C4-2B (cell line): ENCODE data around the gene CCNT2.

Experiments
- H3K27ac ChIP-seq: fragments of 450-650 bp; 2 replicates; pipeline ENCODE4 v1.5.1; 2017
- CTCF ChIP-seq: fragments of 450-650 bp; conservative IDR thresholded peaks from 2 replicates; pipeline ENCODE4 v1.5.1; 2017; ENCODE audit warnings: mild to moderate bottlenecking
- ZFX ChIP-seq: fragments of 450-650 bp; IDR thresholded peaks from 2 replicates; pipeline ENCODE4 v1.6.1; 2017

The CCNT2 gene

GRCh38 chr2:134936691-134937090 is 18.1 kb downstream of the CCNT2 start:
- no peak for TF ChIP-seq ZFX
- TF ChIP-seq CTCF: no peak
- peak overlapping the region; percentile 22; the same call in 1 of the 2 replicates for H3K27ac ChIP-seq

GRCh38 chr2:134943540-134943939 is 24.9 kb downstream of the CCNT2 start:
- no peak overlapping the region for H3K27ac ChIP-seq

GRCh38 chr2:134944975-134945374 is 26.4 kb downstream of the CCNT2 start:
- H3K27ac ChIP-seq: no peak overlapping the region
- TF ChIP-seq ZFX: no peak

More at GRCh38 chr2:134943540-134943939, 24.9 kb downstream of the CCNT2 start:
- TF ChIP-seq CTCF (no peak), ZFX (no peak)

- H3K27ac ChIP-seq: no peak overlapping the region
- TF ChIP-seq CTCF: no peak
These were observed 27.5 kb downstream of the CCNT2 start for GRCh38 chr2:134946073-134946472.

GRCh38 chr2:134949981-134950708 is 31.5 kb downstream of the CCNT2 start:
- TF ChIP-seq CTCF (no peak), ZFX (no peak)
- H3K27ac ChIP-seq: no peak overlapping the region

GRCh38 chr2:134950886-134951285 is 32.3 kb downstream of the CCNT2 start:
- no peak overlapping the region for H3K27ac ChIP-seq
- TF ChIP-seq ZFX (no peak), CTCF (no peak)

- H3K27ac ChIP-seq: no peak overlapping the region
- TF ChIP-seq ZFX (no peak), CTCF (no peak)
These were observed 34.0 kb downstream of the CCNT2 start for GRCh38 chr2:134952608-134953007.

- no peak overlapping the region; the same call in 1 of the 2 replicates for H3K27ac ChIP-seq
These were observed 35.4 kb downstream of the CCNT2 start for GRCh38 chr2:134954065-134954464.

More at GRCh38 chr2:134954065-134954464, 35.4 kb downstream of the CCNT2 start:
- TF ChIP-seq CTCF (no peak), ZFX (no peak)
